Chondrocyte (in vitro differentiated cells): ENCODE results near the gene CARS2. TPM values are rescaled to one million over a fixed set of nuclear protein-coding genes. Genes with fewer than 3 reads are reported as not detected.
"Not testable (repeated sequence)": the region's sequence is repeated elsewhere in the genome, so short reads cannot be mapped to it uniquely, and the experiment has no call there.

Experiments used
- DNase-seq: peaks from one replicate; pipeline ENCODE4 v3.0.0; 2021; ENCODE audit warnings: mixed read lengths, low spot score
- H3K27ac Mint-ChIP-seq: one replicate; pipeline ENCODE4 v1.8.0; 2021; ENCODE audit warnings: mild to moderate bottlenecking, moderate library complexity, mixed read lengths; ENCODE audit not compliant: unreplicated experiment
- H3K27me3 Mint-ChIP-seq: 2 replicates; pipeline ENCODE4 v1.8.0; 2021; ENCODE audit warnings: low read depth, mixed read lengths
- H3K36me3 Mint-ChIP-seq: 2 replicates; pipeline ENCODE4 v1.8.0; 2021; ENCODE audit warnings: low read depth, mixed read lengths
- H3K4me1 Mint-ChIP-seq: 2 replicates; pipeline ENCODE4 v1.8.0; 2021; ENCODE audit warnings: low read depth, mild to moderate bottlenecking, mixed read lengths
- H3K4me3 Mint-ChIP-seq: one replicate; pipeline ENCODE4 v1.8.0; 2021; ENCODE audit warnings: mild to moderate bottlenecking, moderate library complexity, mixed read lengths; ENCODE audit not compliant: unreplicated experiment
- H3K9me3 Mint-ChIP-seq: 2 replicates; pipeline ENCODE4 v1.8.0; 2021; ENCODE audit warnings: low read depth, mixed read lengths
- CTCF ChIP-seq: fragments of 200-600 bp; sonication (generic); IDR thresholded peaks from 2 replicates; pipeline ENCODE4 v1.5.0; 2021; ENCODE audit warnings: antibody characterized with exemption, mild to moderate bottlenecking, moderate library complexity
- total RNA-seq: library from RNA; stranded (reverse); gene quantifications from 3 replicates; pipeline ENCODE4 v1.2.1, GENCODE V29; 2021

CARS2 gene
- total RNA-seq, 1 donor from 2014 or later = 60.2 TPM

- Mint-ChIP-seq H3K4me1 (no peaks in the 10 kb centered on the region), H3K36me3 (peaks cover 2% of the 10 kb centered on the region), H3K4me3 (no peak overlapping the region), H3K27ac (no peak overlapping the region), H3K27me3 (no peaks in the 10 kb centered on the region), H3K9me3 (peaks cover 9% of the 10 kb centered on the region)
- no peak for DNase-seq
- TF ChIP-seq CTCF = no peak
Measured at GRCh38 chr13:110734561-110734960, 28.6 kb upstream of the CARS2 start.

GRCh38 chr13:110731072-110731471 lies 25.2 kb upstream of the CARS2 start:
- no peak for TF ChIP-seq CTCF
- no peak overlapping the region for H3K27ac Mint-ChIP-seq
- no peaks in the 10 kb centered on the region for H3K9me3 Mint-ChIP-seq
- no peaks in the 10 kb centered on the region for H3K4me1 Mint-ChIP-seq
- peaks cover 4% of the 10 kb centered on the region for H3K36me3 Mint-ChIP-seq
- no peaks in the 10 kb centered on the region for H3K27me3 Mint-ChIP-seq
- DNase-seq = no peak
- H3K4me3 Mint-ChIP-seq = no peak overlapping the region

GRCh38 chr13:110726726-110727125 lies 20.8 kb upstream of the CARS2 start:
- H3K27me3 Mint-ChIP-seq = no peaks in the 10 kb centered on the region
- H3K9me3 Mint-ChIP-seq = no peaks in the 10 kb centered on the region
- no peak for DNase-seq
- peaks cover 2% of the 10 kb centered on the region for H3K36me3 Mint-ChIP-seq
- no peak for TF ChIP-seq CTCF
- no peak overlapping the region for H3K4me3 Mint-ChIP-seq
- peaks cover 11% of the 10 kb centered on the region for H3K4me1 Mint-ChIP-seq
- H3K27ac Mint-ChIP-seq = no peak overlapping the region

- H3K27ac Mint-ChIP-seq, H3K36me3 Mint-ChIP-seq, H3K9me3 Mint-ChIP-seq, H3K27me3 Mint-ChIP-seq, DNase-seq, H3K4me3 Mint-ChIP-seq: not testable (repeated sequence)
- H3K4me1 Mint-ChIP-seq = peaks cover 11% of the 10 kb centered on the region
Measured at GRCh38 chr13:110726153-110726552, 20.2 kb upstream of the CARS2 start.

- no peaks in the 10 kb centered on the region for H3K27me3 Mint-ChIP-seq
Measured at GRCh38 chr13:110723598-110723997, 17.7 kb upstream of the CARS2 start.

More at GRCh38 chr13:110723598-110723997, 17.7 kb upstream of the CARS2 start:
- H3K4me3 Mint-ChIP-seq = peak overlapping the region; percentile 14
- H3K27ac Mint-ChIP-seq = peak overlapping the region; percentile 66
- TF ChIP-seq CTCF = no peak
- H3K9me3 Mint-ChIP-seq = no peaks in the 10 kb centered on the region
- peaks cover 14% of the 10 kb centered on the region for H3K4me1 Mint-ChIP-seq
- peaks cover 8% of the 10 kb centered on the region for H3K36me3 Mint-ChIP-seq
- no peak for DNase-seq
